Natural killer cell treated with Interleukin-12 subunit alpha and Interleukin-12 subunit beta and Interleukin-15 and Interleukin-18, amount 100 ng/mL, for 72 hours (primary cell): ENCODE data around the gene PTMS. TPM values are rescaled to one million over a fixed set of nuclear protein-coding genes. Genes with fewer than 3 reads are reported as not detected.
A peak's percentile ranks its signal among the peaks of the same experiment; 100 is the strongest.
"Not testable (repeated sequence)": the region's sequence is repeated elsewhere in the genome, so short reads cannot be mapped to it uniquely, and the experiment has no call there.

Source experiments
- ATAC-seq, 2 donors: fragments of 150-1000 bp; cut with Tn5 transposase in 1 of 2; sonication (Bioruptor Pico), chemical (Tn5 transposase) in 1 of 2; 2 replicates each; pipeline ENCODE4 v1.10.0; 2021
- DNase-seq: peaks from one replicate; pipeline ENCODE4 v3.0.0; 2022; ENCODE audit warnings: low spot score
- H3K27ac Mint-ChIP-seq, 2 donors: 1 replicate in 1 of 2; 2 replicates in 1 of 2; pipeline ENCODE4 v1.8.0; 2022; ENCODE audit warnings: mixed read lengths in 2 of 2, mild to moderate bottlenecking in 1 of 2, moderate library complexity in 1 of 2
- H3K27me3 Mint-ChIP-seq, 2 donors: 1 replicate in 1 of 2; 2 replicates in 1 of 2; pipeline ENCODE4 v1.8.0; 2022; ENCODE audit warnings: mixed read lengths in 2 of 2
- H3K36me3 Mint-ChIP-seq: one replicate; pipeline ENCODE4 v1.8.0; 2022; ENCODE audit warnings: mixed read lengths
- H3K4me1 Mint-ChIP-seq, 2 donors: 1 replicate in 1 of 2; 2 replicates in 1 of 2; pipeline ENCODE4 v1.8.0; 2022; ENCODE audit warnings: low read depth in 2 of 2, mixed read lengths in 2 of 2, mild to moderate bottlenecking in 1 of 2
- H3K4me3 Mint-ChIP-seq: one replicate; pipeline ENCODE4 v1.8.0; 2022; ENCODE audit warnings: mixed read lengths
- H3K9me3 Mint-ChIP-seq: 2 replicates; pipeline ENCODE4 v1.8.0; 2022; ENCODE audit warnings: mixed read lengths
- total RNA-seq, 2 donors: library from RNA; stranded (reverse); gene quantifications; one replicate each; pipeline ENCODE4 v1.2.3, GENCODE V29; 2022

PTMS gene, protein sequence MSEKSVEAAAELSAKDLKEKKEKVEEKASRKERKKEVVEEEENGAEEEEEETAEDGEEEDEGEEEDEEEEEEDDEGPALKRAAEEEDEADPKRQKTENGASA
- 10 to 100 TPM; 50.4 to 93.8 TPM for total RNA-seq

DNA sequence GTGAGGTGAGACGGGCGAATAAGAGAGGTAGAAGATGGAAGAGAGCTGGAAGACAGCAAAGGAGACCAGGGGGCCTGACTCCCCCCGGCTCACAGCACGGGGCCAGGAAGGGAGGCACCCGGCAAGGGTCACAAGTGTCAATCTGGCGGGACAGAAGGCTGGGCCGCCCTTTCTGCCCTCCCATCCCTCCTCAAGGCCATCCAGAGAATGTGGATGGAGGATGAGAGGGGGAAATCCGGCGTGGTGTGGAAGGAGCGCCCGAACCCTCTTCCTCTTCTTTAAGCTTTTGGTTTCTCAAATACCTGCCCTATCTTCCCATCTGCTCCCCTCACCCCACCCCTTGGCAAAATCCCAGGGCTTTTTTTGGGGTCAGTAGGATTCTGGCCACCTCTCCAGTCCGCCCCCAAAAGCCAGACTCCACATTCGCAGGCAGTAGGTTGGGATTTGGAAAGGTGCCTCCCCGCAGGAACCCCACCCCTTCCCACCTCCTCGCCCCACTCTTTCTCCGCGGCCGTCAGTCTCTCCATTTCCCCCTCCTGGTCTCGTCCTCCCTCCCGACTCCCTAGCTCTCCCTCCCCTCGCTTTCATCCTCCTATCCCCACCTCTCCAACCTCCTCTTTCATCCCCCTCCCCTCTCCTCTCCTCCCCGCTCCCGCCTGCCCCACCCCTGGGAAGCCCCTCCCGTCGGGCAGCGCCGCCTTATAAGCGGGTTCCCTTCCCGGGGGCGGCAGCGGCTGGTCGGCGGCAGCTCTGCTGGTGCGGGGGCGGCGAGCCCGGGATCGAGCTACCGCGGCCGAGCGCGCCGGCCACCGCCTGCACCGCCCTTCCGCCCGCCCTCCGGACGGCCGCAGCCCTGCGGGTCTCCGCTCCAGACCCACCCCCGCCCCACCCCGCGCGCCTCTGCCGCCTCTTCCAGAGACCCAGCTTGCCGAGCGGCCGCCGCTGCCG lies at the start of gene PTMS:
TSS of gene PTMS (plus strand) at position 730 of the 948 bp plus-strand sequence. CDS start 343 bp downstream, outside the sequence.
- peak within 1 kb of the TSS; percentile 93 for H3K4me3 Mint-ChIP-seq
- peak; percentile 68 for DNase-seq

DNA sequence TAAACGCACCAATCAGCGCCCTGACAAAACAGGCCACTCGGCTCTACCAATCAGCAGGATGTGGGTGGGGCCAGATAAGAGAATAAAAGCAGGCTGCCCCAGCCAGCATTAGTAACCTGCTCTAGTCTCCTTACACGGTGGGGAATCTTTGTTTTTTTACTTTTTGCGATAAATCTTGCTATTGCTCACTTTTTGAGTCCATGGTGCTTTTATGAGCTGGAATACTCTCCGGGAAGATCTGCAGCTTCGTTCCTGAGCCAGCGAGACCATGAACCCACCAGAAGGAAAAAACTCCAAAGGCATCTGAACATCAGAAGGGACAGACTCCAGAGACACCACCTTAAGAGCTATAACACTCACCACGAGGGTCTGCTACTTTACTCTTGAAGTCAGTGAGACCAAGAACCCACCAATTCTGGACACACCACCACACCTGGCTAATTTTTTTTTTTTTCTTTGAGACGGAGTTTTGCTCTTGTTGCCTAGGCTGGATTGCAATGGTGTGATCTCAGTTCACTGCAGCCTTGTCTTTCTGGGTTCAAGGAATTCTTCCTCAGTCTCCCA lies 49.2 kb upstream of the PTMS start:
- H3K9me3 Mint-ChIP-seq = no peaks in the 10 kb centered on the region
- H3K27ac Mint-ChIP-seq = no peak overlapping the region
- no peak for DNase-seq
- no peaks in the 10 kb centered on the region for H3K4me1 Mint-ChIP-seq
- H3K4me3 Mint-ChIP-seq = no peak overlapping the region
- no peaks in the 10 kb centered on the region for H3K36me3 Mint-ChIP-seq
- no peak for ATAC-seq
- peaks cover 0 to 5% of the 10 kb centered on the region in 2 donors for H3K27me3 Mint-ChIP-seq

More for the DNA sequence above, at the start of gene PTMS:
- H3K27ac Mint-ChIP-seq = peak within 1 kb of the TSS; percentile 68 to 72
- no peaks in the 10 kb centered on the region for H3K36me3 Mint-ChIP-seq
- ATAC-seq = peak; percentile 22 to 45
- H3K4me1 Mint-ChIP-seq = peaks cover 26 to 43% of the 10 kb centered on the region in 2 donors
- H3K9me3 Mint-ChIP-seq = no peaks in the 10 kb centered on the region
- H3K27me3 Mint-ChIP-seq = peaks cover 29% of the 10 kb centered on the region in 2 donors

DNA sequence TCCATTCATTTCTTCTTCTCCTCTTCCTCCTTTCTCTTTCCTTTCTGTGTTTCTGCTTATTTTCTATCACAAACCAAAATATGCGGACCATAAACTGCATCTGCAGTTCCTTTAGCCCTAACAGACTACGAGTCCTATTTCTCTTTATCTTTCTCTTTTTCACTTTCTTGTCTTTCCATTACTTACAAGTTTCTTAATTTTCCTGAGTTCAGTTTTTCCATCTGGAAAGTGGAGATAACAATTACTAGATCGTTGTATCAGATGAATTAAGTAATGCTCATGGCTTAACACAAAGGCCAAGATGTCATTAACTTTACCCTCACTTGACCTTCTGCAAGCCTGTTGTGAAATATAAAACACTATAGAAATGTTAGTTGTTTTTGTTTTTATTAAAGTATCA lies 43.3 kb upstream of the PTMS start:
- H3K27me3 Mint-ChIP-seq = no peaks in the 10 kb centered on the region
- no peaks in the 10 kb centered on the region for H3K9me3 Mint-ChIP-seq
- DNase-seq = no peak
- H3K36me3 Mint-ChIP-seq = peaks cover 10% of the 10 kb centered on the region
- ATAC-seq = no peak
- peaks cover 22 to 24% of the 10 kb centered on the region in 2 donors for H3K4me1 Mint-ChIP-seq
- H3K4me3 Mint-ChIP-seq = no peak overlapping the region
- peak overlapping the region in 1 of 2 donors; percentile 86 for H3K27ac Mint-ChIP-seq

DNA sequence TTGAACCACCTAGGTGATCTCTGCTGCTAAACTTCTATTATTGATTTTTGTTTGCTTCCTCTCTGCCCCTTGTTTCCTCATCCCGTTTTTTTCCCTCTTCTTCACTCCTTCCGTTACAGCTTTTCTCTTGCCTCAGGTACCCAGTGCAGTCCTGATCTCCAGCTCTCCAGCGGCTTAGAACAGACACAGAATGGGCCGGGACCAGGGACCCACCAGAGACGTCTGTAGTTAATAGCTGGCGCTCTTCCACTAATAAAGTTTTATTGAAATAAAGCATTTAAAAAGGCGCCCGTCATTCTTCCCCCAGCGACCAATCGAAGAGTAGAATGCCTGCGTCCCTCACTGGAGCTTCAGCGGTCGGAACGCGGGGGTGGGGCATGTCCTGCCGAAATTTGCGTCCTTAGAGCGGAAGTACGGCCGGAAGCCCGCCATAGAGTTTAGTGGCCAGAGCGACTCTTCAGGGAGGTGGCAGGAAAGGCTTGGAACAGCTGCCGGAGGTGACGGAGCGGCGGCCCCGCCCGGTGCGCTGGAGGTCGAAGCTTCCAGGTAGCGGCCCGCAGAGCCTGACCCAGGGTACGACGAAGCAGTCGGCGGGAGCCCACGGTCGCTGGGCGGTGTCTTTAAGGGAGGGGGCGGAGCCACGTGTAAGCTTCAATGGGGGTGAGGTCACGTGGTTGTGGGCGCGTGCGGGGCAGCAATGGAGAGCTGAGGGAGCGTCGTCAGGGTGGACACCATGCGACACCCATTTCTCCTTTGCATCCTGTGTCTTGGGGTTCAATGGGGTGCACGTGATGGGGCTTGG lies 42.4 kb upstream of the PTMS start, which contains the start of gene COPS7A:
TSS of gene COPS7A (plus strand) at position 440 of the 802 bp plus-strand sequence. CDS start 611 bp downstream, outside the sequence.
- Mint-ChIP-seq H3K27ac (peak within 1 kb of the TSS; percentile 86 to 92), H3K4me1 (peaks cover 22 to 24% of the 10 kb centered on the region in 2 donors), H3K4me3 (peak within 1 kb of the TSS; percentile 95), H3K9me3 (no peaks in the 10 kb centered on the region), H3K36me3 (peaks cover 10% of the 10 kb centered on the region), H3K27me3 (no peaks in the 10 kb centered on the region)
- DNase-seq (peak; percentile 99), ATAC-seq (peak; percentile 98)

DNA sequence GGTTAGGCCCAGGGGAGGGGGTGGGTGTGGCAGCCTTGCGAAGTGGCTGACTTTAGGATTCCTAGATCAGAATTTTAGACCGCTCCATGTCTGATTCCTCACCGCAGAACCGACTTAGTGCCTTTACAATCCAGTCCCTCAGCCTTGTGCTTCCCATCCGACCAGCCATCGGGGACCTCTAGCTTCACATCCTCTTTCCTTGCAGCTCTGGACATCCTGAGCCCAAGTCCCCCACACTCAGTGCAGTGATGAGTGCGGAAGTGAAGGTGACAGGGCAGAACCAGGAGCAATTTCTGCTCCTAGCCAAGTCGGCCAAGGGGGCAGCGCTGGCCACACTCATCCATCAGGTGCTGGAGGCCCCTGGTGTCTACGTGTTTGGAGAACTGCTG lies 41.8 kb upstream of the PTMS start:
- DNase-seq (peak; percentile 61), ATAC-seq (peak; percentile 11 to 55)
- no peaks in the 10 kb centered on the region for H3K9me3 Mint-ChIP-seq
- H3K27me3 Mint-ChIP-seq = no peaks in the 10 kb centered on the region
- peaks cover 22 to 24% of the 10 kb centered on the region in 2 donors for H3K4me1 Mint-ChIP-seq
- peaks cover 10% of the 10 kb centered on the region for H3K36me3 Mint-ChIP-seq
- peak overlapping the region; percentile 95 for H3K4me3 Mint-ChIP-seq
- peak overlapping the region; percentile 86 to 92 for H3K27ac Mint-ChIP-seq

DNA sequence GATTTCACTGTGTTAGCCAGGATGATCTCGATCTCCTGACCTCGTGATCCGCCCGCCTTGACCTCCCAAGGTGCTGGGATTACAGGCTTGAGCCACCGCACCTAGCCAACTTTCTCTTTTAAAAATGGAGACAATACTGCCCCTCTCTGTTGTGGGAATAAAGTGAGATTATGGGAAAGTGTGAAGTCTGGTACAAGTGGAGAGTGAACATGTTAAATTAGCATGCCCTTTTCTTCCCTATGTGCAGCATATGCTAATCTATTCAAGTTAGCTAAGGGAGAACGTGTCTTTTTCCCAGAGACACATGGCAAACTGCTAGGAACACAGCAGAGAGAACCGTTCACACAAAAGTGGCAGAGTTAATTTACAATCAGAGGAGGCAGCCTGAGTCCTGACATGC lies 40.8 kb upstream of the PTMS start:
- H3K27me3 Mint-ChIP-seq = no peaks in the 10 kb centered on the region
- DNase-seq (no peak), ATAC-seq (no peak)
- peaks cover 22 to 27% of the 10 kb centered on the region in 2 donors for H3K4me1 Mint-ChIP-seq
- H3K36me3 Mint-ChIP-seq = peaks cover 17% of the 10 kb centered on the region
- peak overlapping the region; percentile 95 for H3K4me3 Mint-ChIP-seq
- H3K27ac Mint-ChIP-seq = peak overlapping the region in 1 of 2 donors; percentile 86
- H3K9me3 Mint-ChIP-seq = no peaks in the 10 kb centered on the region

DNA sequence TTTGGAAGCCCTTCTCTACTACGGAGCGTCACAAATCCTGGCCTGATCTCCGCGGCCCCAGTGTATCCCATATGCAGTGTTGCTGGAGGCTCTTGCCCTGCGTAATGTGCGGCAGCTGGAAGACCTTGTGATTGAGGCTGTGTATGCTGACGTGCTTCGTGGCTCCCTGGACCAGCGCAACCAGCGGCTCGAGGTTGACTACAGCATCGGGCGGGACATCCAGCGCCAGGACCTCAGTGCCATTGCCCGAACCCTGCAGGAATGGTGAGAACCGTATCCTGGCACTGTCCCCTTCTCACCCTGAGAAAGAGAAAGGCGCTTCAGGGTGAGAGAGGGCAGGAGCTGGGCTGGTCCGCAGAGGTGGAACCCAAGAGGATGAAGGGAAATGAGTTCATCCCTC lies 37.0 kb upstream of the PTMS start:
- no peak overlapping the region for H3K4me3 Mint-ChIP-seq

DNA sequence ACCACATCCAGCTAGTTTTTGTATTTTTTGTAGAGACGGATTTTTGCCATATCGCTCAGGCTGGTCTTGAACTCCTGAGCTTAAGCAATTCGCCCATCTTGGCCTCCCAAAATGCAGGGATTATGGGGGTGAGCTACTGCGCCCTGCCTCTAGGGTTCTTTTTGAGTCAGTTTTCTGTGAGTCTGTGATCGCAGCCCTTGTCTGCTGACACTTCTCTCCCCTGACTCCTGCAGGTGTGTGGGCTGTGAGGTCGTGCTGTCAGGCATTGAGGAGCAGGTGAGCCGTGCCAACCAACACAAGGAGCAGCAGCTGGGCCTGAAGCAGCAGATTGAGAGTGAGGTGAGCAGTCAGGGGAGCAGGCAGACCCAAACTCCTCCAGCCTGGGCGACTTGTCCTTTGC lies 36.0 kb upstream of the PTMS start:
- ATAC-seq (no peak), DNase-seq (no peak)
- Mint-ChIP-seq H3K36me3 (peaks cover 13% of the 10 kb centered on the region), H3K27me3 (no peaks in the 10 kb centered on the region), H3K27ac (no peak overlapping the region), H3K4me1 (peaks cover 10 to 11% of the 10 kb centered on the region in 2 donors), H3K4me3 (no peak overlapping the region), H3K9me3 (no peaks in the 10 kb centered on the region)

More for the DNA sequence above, 37.0 kb upstream of the PTMS start:
- ATAC-seq (no peak), DNase-seq (no peak)
- H3K4me1 Mint-ChIP-seq = peaks cover 16% of the 10 kb centered on the region in 2 donors
- H3K9me3 Mint-ChIP-seq = no peaks in the 10 kb centered on the region
- H3K27ac Mint-ChIP-seq = no peak overlapping the region
- no peaks in the 10 kb centered on the region for H3K27me3 Mint-ChIP-seq
- peaks cover 13% of the 10 kb centered on the region for H3K36me3 Mint-ChIP-seq

DNA sequence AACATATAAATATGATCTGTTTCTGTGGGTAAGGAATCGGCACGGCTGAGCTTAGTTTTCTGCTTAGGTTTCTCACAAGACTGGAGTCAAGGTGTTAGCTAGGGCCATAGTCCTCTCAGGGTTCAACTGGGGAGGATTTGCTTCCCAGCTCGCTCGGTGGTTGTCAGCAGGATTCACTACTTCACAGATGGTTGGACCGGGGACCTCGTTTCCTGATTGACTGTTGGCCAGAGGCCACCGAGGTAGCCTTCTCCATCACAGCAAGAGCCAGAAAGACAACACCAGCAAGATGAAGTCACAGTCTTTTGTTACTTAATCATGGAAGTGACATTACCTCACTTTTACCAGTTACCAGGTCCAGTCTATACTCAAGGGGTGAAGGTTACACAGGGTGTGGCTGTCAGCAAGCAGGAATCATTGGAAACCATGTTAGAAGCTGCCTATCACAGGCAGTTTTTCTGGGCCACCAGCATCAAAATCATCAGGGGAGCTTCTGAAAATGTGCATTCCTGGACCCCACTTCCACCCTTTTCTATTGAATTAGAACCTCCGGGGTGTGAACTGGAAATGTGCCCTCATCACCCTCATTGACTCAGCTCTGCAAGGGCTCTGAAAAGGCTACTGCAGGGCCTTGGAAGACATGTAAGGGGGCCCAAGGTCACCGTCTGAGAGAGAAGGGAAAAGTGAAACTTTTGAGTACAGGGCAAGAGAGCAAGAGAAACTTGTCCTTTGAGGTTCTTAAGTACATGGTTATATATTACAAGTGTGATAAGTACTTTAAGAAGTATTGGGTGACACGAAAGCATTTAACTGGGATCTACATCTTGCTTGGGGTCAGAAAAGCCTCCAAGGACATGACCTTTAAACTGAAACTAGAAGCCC lies 31.4 kb upstream of the PTMS start:
- Mint-ChIP-seq H3K4me3 (no peak overlapping the region), H3K27me3 (no peaks in the 10 kb centered on the region), H3K4me1 (peaks cover 5 to 6% of the 10 kb centered on the region in 2 donors), H3K36me3 (peaks cover 6% of the 10 kb centered on the region), H3K9me3 (no peaks in the 10 kb centered on the region), H3K27ac (no peak overlapping the region)
- ATAC-seq (no peak), DNase-seq (no peak)

DNA sequence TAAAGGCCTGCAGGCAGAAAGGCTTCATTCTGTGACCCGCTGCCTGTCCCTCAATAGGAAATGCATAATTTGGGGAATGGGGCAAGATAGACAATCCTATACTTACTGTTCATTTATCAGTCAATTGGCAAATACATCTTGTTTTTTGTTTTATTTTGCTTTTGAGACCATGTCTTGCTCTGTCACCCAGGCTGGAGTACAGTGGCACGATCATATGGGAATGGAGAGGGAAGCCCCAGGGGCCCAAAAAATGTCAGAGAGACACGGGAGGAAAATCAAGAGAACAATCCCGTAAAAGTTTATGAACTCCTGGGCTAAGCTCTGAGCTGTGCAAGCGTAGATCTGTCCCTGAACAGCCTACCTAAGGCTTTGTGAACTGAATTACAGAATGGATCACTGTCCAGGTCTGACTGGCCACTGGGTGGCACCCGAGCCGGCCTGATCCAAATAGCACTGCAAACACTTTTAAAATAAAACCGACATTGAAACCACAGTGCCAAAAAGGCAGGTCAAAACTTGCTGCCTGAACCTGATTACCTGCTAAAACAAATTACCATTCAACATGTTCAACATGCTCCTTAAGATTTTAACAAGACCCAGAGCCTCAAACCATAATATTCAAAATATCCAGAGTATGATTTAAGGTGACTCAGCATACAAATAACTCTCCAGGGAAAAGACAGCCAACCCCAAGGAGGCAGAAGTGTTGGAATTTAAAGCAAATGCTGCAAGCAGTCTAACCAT lies 30.5 kb upstream of the PTMS start:
- peak overlapping the region in 1 of 2 donors; percentile 3 for H3K27ac Mint-ChIP-seq
- H3K4me1 Mint-ChIP-seq = peaks cover 4 to 6% of the 10 kb centered on the region in 2 donors
- H3K9me3 Mint-ChIP-seq = no peaks in the 10 kb centered on the region
- no peaks in the 10 kb centered on the region for H3K27me3 Mint-ChIP-seq
- ATAC-seq (peak in 1 of 2 donors; percentile 51), DNase-seq (no peak)
- H3K4me3 Mint-ChIP-seq = no peak overlapping the region
- no peaks in the 10 kb centered on the region for H3K36me3 Mint-ChIP-seq

DNA sequence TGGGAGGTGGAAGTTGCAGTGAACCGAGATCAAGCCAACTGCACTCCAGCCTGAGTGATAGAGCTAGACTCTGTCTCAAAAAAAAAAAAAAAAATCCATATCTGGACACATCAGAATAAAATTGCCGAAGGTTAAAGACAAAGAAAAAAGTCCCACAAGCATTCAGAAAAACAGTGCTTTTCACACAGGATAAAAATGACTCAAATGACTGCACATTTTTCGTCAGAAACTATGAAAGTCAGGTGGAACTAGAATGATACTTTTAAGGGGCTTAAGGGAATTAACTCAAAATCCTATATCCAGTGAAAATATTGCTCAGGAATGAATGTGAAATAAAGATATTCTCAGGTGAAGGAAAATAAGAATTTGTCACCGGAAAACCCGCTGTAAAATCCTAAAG lies 29.4 kb upstream of the PTMS start:
- H3K27me3 Mint-ChIP-seq = no peaks in the 10 kb centered on the region
- no peak overlapping the region for H3K27ac Mint-ChIP-seq
- H3K9me3 Mint-ChIP-seq = no peaks in the 10 kb centered on the region

DNA sequence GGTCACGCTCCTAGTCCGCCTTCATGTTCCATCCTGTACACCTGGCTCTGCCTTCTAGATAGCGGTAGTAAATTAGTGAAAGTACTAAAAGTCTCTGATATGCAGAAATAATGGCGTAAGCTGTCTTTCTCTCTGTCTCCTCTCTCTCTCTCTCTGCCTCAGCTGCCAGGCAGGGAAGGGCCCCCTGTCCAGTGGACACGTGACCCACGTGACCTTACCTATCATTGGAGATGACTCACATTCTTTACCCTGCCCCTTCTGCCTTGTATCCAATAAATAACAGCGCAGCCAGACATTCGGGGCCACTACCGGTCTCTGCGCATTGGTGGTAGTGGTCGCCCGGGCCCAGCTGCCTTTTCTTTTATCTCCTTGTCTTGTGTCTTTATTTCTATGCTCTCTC lies 24.1 kb upstream of the PTMS start:
- not testable (repeated sequence) for H3K36me3 Mint-ChIP-seq, ATAC-seq, H3K9me3 Mint-ChIP-seq, DNase-seq, H3K4me1 Mint-ChIP-seq, H3K27me3 Mint-ChIP-seq, H3K4me3 Mint-ChIP-seq, H3K27ac Mint-ChIP-seq

More for the DNA sequence above, 29.4 kb upstream of the PTMS start:
- ATAC-seq (no peak), DNase-seq (no peak)
- Mint-ChIP-seq H3K4me1 (peaks cover 4 to 6% of the 10 kb centered on the region in 2 donors), H3K36me3 (no peaks in the 10 kb centered on the region), H3K4me3 (no peak overlapping the region)
